Heart right ventricle (tissue), 16 donors: Measurements from ENCODE around the gene MLIP. TPM values are rescaled to one million over a fixed set of nuclear protein-coding genes. Genes with fewer than 3 reads are reported as not detected.
"Not testable (repeated sequence)": the region's sequence is repeated elsewhere in the genome, so short reads cannot be mapped to it uniquely, and the experiment has no call there.

Source experiments
- ATAC-seq, 8 donors: fragments of 200-7000 bp; cut with Tn5 transposase; one replicate each; pipeline ENCODE4 v1.9.1; 2020; ENCODE audit warnings: mild to moderate bottlenecking in 8 of 8, moderate library complexity in 8 of 8, moderate number of reproducible peaks in 1 of 8
- DNase-seq, 2 donors: peaks; one replicate each; pipeline ENCODE4 v3.0.0-alpha.2; 2020
- H3K27ac ChIP-seq, 10 donors: fragments of 200-600 bp; sonication (generic) in 2 of 10; one replicate each; pipeline versions ENCODE4 v1.5.0 to v1.8.0; 2020 to 2022; ENCODE audit warnings: mild to moderate bottlenecking in 3 of 10
- H3K27me3 ChIP-seq, 7 donors: fragments of 200-600 bp; one replicate each; pipeline ENCODE4 v1.8.0; 2021 to 2022; ENCODE audit warnings: mild to moderate bottlenecking in 2 of 7
- H3K36me3 ChIP-seq, 9 donors: fragments of 200-600 bp; sonication (generic) in 1 of 9; one replicate each; pipeline versions ENCODE4 v1.5.0 to v1.8.0; 2020 to 2022; ENCODE audit warnings: mild to moderate bottlenecking in 2 of 9
- H3K4me1 ChIP-seq, 9 donors: fragments of 200-600 bp; sonication (generic) in 1 of 9; one replicate each; pipeline versions ENCODE4 v1.5.0 to v1.8.0; 2020 to 2022; ENCODE audit warnings: mild to moderate bottlenecking in 4 of 9
- H3K4me3 ChIP-seq, 10 donors: fragments of 200-600 bp; sonication (generic) in 2 of 10; one replicate each; pipeline versions ENCODE4 v1.5.0 to v1.8.0; 2020 to 2022; ENCODE audit warnings: mild to moderate bottlenecking in 7 of 10, moderate library complexity in 2 of 10
- H3K9me3 ChIP-seq, 11 donors: fragments of 200-600 bp in 10 of 11; sonication (generic) in 2 of 11; one replicate each; pipeline versions ENCODE4 v1.5.0 to v1.8.0; 2013 to 2022; ENCODE audit warnings: mild to moderate bottlenecking in 2 of 11, control low read depth in 1 of 11, moderate library complexity in 1 of 11
- CTCF ChIP-seq, 9 donors: fragments of 200-600 bp; sonication (generic) in 2 of 9; IDR thresholded peaks; one replicate each; pipeline versions ENCODE4 v1.5.0 to v1.8.0; 2021 to 2022; ENCODE audit warnings: antibody characterized with exemption in 9 of 9, mild to moderate bottlenecking in 5 of 9, moderate library complexity in 1 of 9
- WGBS, 2 donors: extraction: QIAGEN DNeasy Blood & Tissue Kit; methylation state at CpG; one replicate each; pipeline ENCODE4 v1.1.7; 2013; ENCODE audit warnings: inconsistent platforms in 1 of 2; 5-methylcytosine and 5-hydroxymethylcytosine counted together
- intact Hi-C, 10 donors: fragments of 100-400 bp; cut with DNase I; formaldehyde crosslinking; loops; one replicate each; pipeline versions ENCODE4 v1.11.1 to v1.14.2; 2022
- polyA plus RNA-seq, 2 donors: library from polyadenylated mRNA; stranded (reverse); fragments of 200-250 nt; gene quantifications; one replicate each; pipeline ENCODE4 v1.2.3, GENCODE V29; 2013
- total RNA-seq, 10 donors: library from RNA; stranded (reverse); fragmentation: NEBNext Ultra II Directional in 3 of 10; extraction: Animal tissue kit (Norgen Biotek cat#: 25700) in 3 of 10; gene quantifications; one replicate each; pipeline versions ENCODE4 v1.2.1 to v1.2.4, GENCODE V29; 2021 to 2023
- donor health status: Arrhythmogenic right ventricular cardiomyopathy.
- donor health status: ischemic (EF 13 %, LVEDD 7.1; RV severe dilation, severe dysfunction).
- donor health status: healthy with polysubstance abuse.
- donor health status: DM: no; HTN: yes; CAD: no.
- donor health status: DM: no; HTN: no; CAD: no.
- donor health status: ischemic (EF 25% LVEDD 6.9; RV normal size, moderate dysfunction).
- donor health status: ischemic (EF 25% LVEDD 5.7; RV mildly dilated, moderate dysfunction).
- donor health status: healthy.
- donor health status: DM: yes; HTN: yes; CAD: no.
- donor health status: Ischemic cardiomyopathy.
- donor health status: ischemic (EF 35%, LVEDD 5.7; RV mildly dilated, moderate dysfunction).
- donor health status: nonischemic (EF 11% LVEDD 7.7; RV severe dilation, severe dysfunction).
- donor health status: DM: yes; HTN: yes; CAD: no.
- donor health status: PGD.
- donor health status: ischemic (EF 29% LVEDD 5.4; RV normal size, mild dysfunction).
- donor health status: nonischemic (EF 23%, LVEDD 6.1; RV moderate dilation, normal function).

Gene MLIP
- total and polyA plus RNA-seq, 12 donors: 102 to 486 (median 394) TPM

GRCh38 chr6:54194067-54194466 lies 82.8 kb downstream of the MLIP start:
- Histone ChIP-seq H3K4me1 (peaks cover 0 to 23% (median 11%) of the 10 kb centered on the region in 9 donors), H3K4me3 (no peak overlapping the region), H3K27me3 (no peaks in the 10 kb centered on the region), H3K36me3 (peaks cover 0 to 12% (median 0%) of the 10 kb centered on the region in 9 donors), H3K27ac (peak overlapping the region in 3 of 10 donors; percentile 50 to 60 (median 51)), H3K9me3 (no peaks in the 10 kb centered on the region)
- TF ChIP-seq CTCF (IDR thresholded peaks at IDR 0.05): no peak
- intact Hi-C loops: no loop called here
- 51 to 68% methylated on average over 4 of the region's 4 CpGs for WGBS, 2 donors
- DNase-seq (no peak), ATAC-seq (peak in 6 of 8 donors; percentile 38 to 75 (median 52))

GRCh38 chr6:54195637-54196036 lies 84.4 kb downstream of the MLIP start:
- no peak for ATAC-seq

GRCh38 chr6:54196905-54197304 lies 85.7 kb downstream of the MLIP start:
- Histone ChIP-seq H3K4me3 (no peak overlapping the region), H3K4me1 (peaks cover 0 to 23% (median 10%) of the 10 kb centered on the region in 9 donors), H3K27me3 (no peaks in the 10 kb centered on the region), H3K9me3 (no peaks in the 10 kb centered on the region), H3K36me3 (no peaks in the 10 kb centered on the region), H3K27ac (no peak overlapping the region)
- WGBS, 2 donors: 80 to 84% methylated on average over 3 of the region's 3 CpGs
- intact Hi-C loops: no loop called here
- ATAC-seq (no peak), DNase-seq (no peak)
- TF ChIP-seq CTCF (IDR thresholded peaks at IDR 0.05): no peak

More at GRCh38 chr6:54195637-54196036, 84.4 kb downstream of the MLIP start:
- intact Hi-C loops: no loop called here
- Histone ChIP-seq H3K36me3 (no peaks in the 10 kb centered on the region), H3K27ac (no peak overlapping the region), H3K9me3 (no peaks in the 10 kb centered on the region), H3K4me1 (peaks cover 0 to 23% (median 10%) of the 10 kb centered on the region in 9 donors), H3K27me3 (no peaks in the 10 kb centered on the region), H3K4me3 (no peak overlapping the region)
- WGBS, 2 donors: 84% methylated on average over 3 of the region's 3 CpGs
- no peak for DNase-seq
- no peak for TF ChIP-seq CTCF (IDR thresholded peaks at IDR 0.05)

GRCh38 chr6:54198134-54198533 lies 86.9 kb downstream of the MLIP start:
- ATAC-seq (no peak), DNase-seq (no peak)
- no peak for TF ChIP-seq CTCF (IDR thresholded peaks at IDR 0.05)
- Histone ChIP-seq H3K4me3 (no peak overlapping the region), H3K9me3 (no peaks in the 10 kb centered on the region), H3K4me1 (peaks cover 0 to 15% (median 10%) of the 10 kb centered on the region in 9 donors), H3K27ac (no peak overlapping the region), H3K36me3 (no peaks in the 10 kb centered on the region), H3K27me3 (no peaks in the 10 kb centered on the region)
- WGBS, 2 donors: 90% methylated on average over 3 of the region's 3 CpGs
- intact Hi-C loops: no loop called here

GRCh38 chr6:54203474-54204035 lies 92.3 kb downstream of the MLIP start:
- ATAC-seq, H3K4me3 ChIP-seq, DNase-seq, H3K27me3 ChIP-seq, intact Hi-C loops, H3K36me3 ChIP-seq, H3K9me3 ChIP-seq: not testable (repeated sequence)
- 94% methylated on average over 16 of the region's 16 CpGs for WGBS, 2 donors
- peak overlapping the region in 2 of 10 donors; percentile 73 to 79 for H3K27ac ChIP-seq
- peaks cover 0 to 32% (median 10%) of the 10 kb centered on the region in 9 donors for H3K4me1 ChIP-seq
